ENCODE results near the gene SH3D19.

- TF ChIP-seq CTCF (IDR thresholded peaks at IDR 0.05; ENCODE audit: insufficient read depth, low read depth, low read length) (no peak), EZH2 (IDR thresholded peaks at IDR 0.05; ENCODE audit: insufficient read depth, low read length) (no peak)
These were observed 91.8 kb downstream of the SH3D19 start for GRCh38 chr4:151233600-151233999.
